ENCODE results near the gene CDHR4. TPM values are rescaled to one million over a fixed set of nuclear protein-coding genes. Genes with fewer than 3 reads are reported as not detected.

Gene CDHR4
- total and polyA plus RNA-seq, 2 donors (not counting 1 experiment from before 2014, with no cell fraction given), result 0.18 to 0.32 TPM

DNA sequence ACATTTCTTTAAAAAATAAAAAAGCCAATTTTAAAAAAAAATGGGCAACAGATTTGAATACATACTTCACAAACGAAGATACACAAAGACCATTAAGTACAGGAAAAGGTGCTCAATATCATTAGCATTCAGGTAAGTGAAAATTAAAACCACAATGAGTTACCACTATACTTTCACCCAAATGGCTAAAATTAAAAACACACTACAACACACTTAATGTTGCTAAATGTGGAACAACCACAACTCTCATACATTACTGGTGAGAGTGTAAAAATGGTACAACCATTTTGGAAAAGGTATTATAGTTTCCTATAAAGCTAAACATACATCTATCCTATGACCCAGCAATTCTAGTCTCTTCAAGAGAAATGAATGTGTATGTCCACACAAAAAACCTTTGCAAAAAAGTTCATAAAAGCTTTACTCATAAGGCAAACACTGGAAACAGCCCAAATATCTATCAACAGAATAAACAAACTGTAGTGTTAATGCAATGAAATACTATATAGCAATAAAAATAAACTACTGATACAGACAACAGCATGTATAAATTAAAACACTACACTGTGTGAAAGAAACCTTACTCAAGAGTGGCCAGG lies 28.2 kb downstream of the CDHR4 start:
- peaks cover 19% of the 10 kb centered on the region for H3K4me1 Mint-ChIP-seq
- Histone ChIP-seq H3K4me2 (replicated peaks; ENCODE audit: low read depth, low read length, poor library complexity, severe bottlenecking) (no peak overlapping the region), H3K36me3 (replicated peaks in 1 of 2; ENCODE audit: control extremely low read depth in 1 of 2, control insufficient read depth in 1 of 2, extremely low read depth in 1 of 2, insufficient read depth in 2 of 2, low read length in 1 of 2) (peaks cover 0 to 20% of the 10 kb centered on the region in 2 experiments), H2AFZ (ENCODE audit: insufficient read depth, low read depth, low read length, poor library complexity, severe bottlenecking) (no peak overlapping the region), H3K4me3 (ENCODE audit: control extremely low read depth in 1 of 5, extremely low read depth in 1 of 5, insufficient read depth in 1 of 5, low read depth in 2 of 5, low read length in 4 of 5) (no peak overlapping the region), H3K27me3 (replicated peaks in 1 of 4; ENCODE audit: control extremely low read depth in 1 of 4, control insufficient read depth in 3 of 4, insufficient read depth in 4 of 4, low read length in 3 of 4) (no peaks in the 10 kb centered on the region), H3K79me2 (ENCODE audit: control insufficient read depth, insufficient read depth, low read length) (peaks cover 95% of the 10 kb centered on the region), H3K9me3 (ENCODE audit: control extremely low read depth in 1 of 3, control insufficient read depth in 2 of 3, insufficient read depth in 1 of 3, low read length in 2 of 3) (no peaks in the 10 kb centered on the region), H3K4me1 (ENCODE audit: control insufficient read depth in 2 of 2, insufficient read depth in 2 of 2, low read length in 2 of 2) (no peaks in the 10 kb centered on the region), H3K27ac (ENCODE audit: low read length in 2 of 2) (no peak overlapping the region), H3K9ac (ENCODE audit: low read length) (no peak overlapping the region), H4K20me1 (ENCODE audit: control insufficient read depth, insufficient read depth, low read length, poor library complexity, severe bottlenecking) (peaks cover 71% of the 10 kb centered on the region)
- intact Hi-C loops (cut with micrococcal nuclease), result no loop called here
- DNase-seq (no peak), ATAC-seq (ENCODE audit: low read depth) (no peak)
- H3K4me3 Mint-ChIP-seq, result no peak overlapping the region
- POLR2A ChIA-PET, result no interaction called here
- TF ChIP-seq, protein P1, sequence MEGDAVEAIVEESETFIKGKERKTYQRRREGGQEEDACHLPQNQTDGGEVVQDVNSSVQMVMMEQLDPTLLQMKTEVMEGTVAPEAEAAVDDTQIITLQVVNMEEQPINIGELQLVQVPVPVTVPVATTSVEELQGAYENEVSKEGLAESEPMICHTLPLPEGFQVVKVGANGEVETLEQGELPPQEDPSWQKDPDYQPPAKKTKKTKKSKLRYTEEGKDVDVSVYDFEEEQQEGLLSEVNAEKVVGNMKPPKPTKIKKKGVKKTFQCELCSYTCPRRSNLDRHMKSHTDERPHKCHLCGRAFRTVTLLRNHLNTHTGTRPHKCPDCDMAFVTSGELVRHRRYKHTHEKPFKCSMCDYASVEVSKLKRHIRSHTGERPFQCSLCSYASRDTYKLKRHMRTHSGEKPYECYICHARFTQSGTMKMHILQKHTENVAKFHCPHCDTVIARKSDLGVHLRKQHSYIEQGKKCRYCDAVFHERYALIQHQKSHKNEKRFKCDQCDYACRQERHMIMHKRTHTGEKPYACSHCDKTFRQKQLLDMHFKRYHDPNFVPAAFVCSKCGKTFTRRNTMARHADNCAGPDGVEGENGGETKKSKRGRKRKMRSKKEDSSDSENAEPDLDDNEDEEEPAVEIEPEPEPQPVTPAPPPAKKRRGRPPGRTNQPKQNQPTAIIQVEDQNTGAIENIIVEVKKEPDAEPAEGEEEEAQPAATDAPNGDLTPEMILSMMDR (IDR thresholded peaks at IDR 0.05), result no peak
- TF ChIP-seq EZH2 (IDR thresholded peaks at IDR 0.05; ENCODE audit: borderline replicate concordance, insufficient read depth, low read depth, low read length, poor library complexity, severe bottlenecking), result no peak
- no CpG with 5 or more reads among the region's 1 CpG for WGBS (ENCODE audit: insufficient coverage)
- H3K27me3 Mint-ChIP-seq, result no peaks in the 10 kb centered on the region
- no peaks in the 10 kb centered on the region for H3K9me3 Mint-ChIP-seq (ENCODE audit: insufficient read depth)
- H3K27ac Mint-ChIP-seq, result no peak overlapping the region
- CTCF ChIA-PET, result no interaction called here

- Histone ChIP-seq H3K36me3 (replicated peaks in 1 of 2; ENCODE audit: control extremely low read depth in 1 of 2, control insufficient read depth in 1 of 2, extremely low read depth in 1 of 2, insufficient read depth in 2 of 2, low read length in 1 of 2) (peaks cover 0 to 16% of the 10 kb centered on the region in 2 experiments), H2AFZ (ENCODE audit: insufficient read depth, low read depth, low read length, poor library complexity, severe bottlenecking) (no peak overlapping the region), H3K9ac (ENCODE audit: low read length) (no peak overlapping the region), H3K4me3 (ENCODE audit: control extremely low read depth in 1 of 5, extremely low read depth in 1 of 5, insufficient read depth in 1 of 5, low read depth in 2 of 5, low read length in 4 of 5) (no peak overlapping the region), H3K4me1 (ENCODE audit: control insufficient read depth in 2 of 2, insufficient read depth in 2 of 2, low read length in 2 of 2) (no peaks in the 10 kb centered on the region), H3K9me3 (ENCODE audit: control extremely low read depth in 1 of 3, control insufficient read depth in 2 of 3, insufficient read depth in 1 of 3, low read length in 2 of 3) (no peaks in the 10 kb centered on the region), H3K79me2 (ENCODE audit: control insufficient read depth, insufficient read depth, low read length) (peaks cover 94% of the 10 kb centered on the region), H3K27me3 (replicated peaks in 1 of 4; ENCODE audit: control extremely low read depth in 1 of 4, control insufficient read depth in 3 of 4, insufficient read depth in 4 of 4, low read length in 3 of 4) (no peaks in the 10 kb centered on the region), H4K20me1 (ENCODE audit: control insufficient read depth, insufficient read depth, low read length, poor library complexity, severe bottlenecking) (peaks cover 70% of the 10 kb centered on the region), H3K27ac (ENCODE audit: low read length in 2 of 2) (no peak overlapping the region), H3K4me2 (replicated peaks; ENCODE audit: low read depth, low read length, poor library complexity, severe bottlenecking) (no peak overlapping the region)
- ChIA-PET POLR2A (no interaction called here), CTCF (no interaction called here)
- intact Hi-C loops (cut with micrococcal nuclease), result no loop called here
- H3K4me3 Mint-ChIP-seq, result no peak overlapping the region
- peaks cover 18% of the 10 kb centered on the region for H3K4me1 Mint-ChIP-seq
- ATAC-seq (ENCODE audit: low read depth), result no peak
- H3K27ac Mint-ChIP-seq, result no peak overlapping the region
- TF ChIP-seq EZH2 (IDR thresholded peaks at IDR 0.05; ENCODE audit: borderline replicate concordance, insufficient read depth, low read depth, low read length, poor library complexity, severe bottlenecking), result no peak
- TF ChIP-seq, protein P1 (IDR thresholded peaks at IDR 0.05), result no peak
- H3K9me3 Mint-ChIP-seq (ENCODE audit: insufficient read depth), result no peaks in the 10 kb centered on the region
- H3K27me3 Mint-ChIP-seq, result no peaks in the 10 kb centered on the region
- no peak for DNase-seq
Observed at GRCh38 chr3:49769926-49770325, 29.7 kb downstream of the CDHR4 start.

Measured in B cell (primary cell).